H1 (cell line): ENCODE results near the gene RPL3. TPM values are rescaled to one million over a fixed set of nuclear protein-coding genes. Genes with fewer than 3 reads are reported as not detected.

ENCODE experiments used
- CTCF ChIA-PET: fragments of 300-600 bp; sonication (Branson Sonifier 250); formaldehyde crosslinking; loops from one replicate; lab custom pipeline; 2021; ENCODE audit not compliant: partially characterized antibody; lab: Charles Lee
- POLR2A ChIA-PET: fragments of 300-600 bp; sonication (Branson Sonifier 250); formaldehyde crosslinking; loops from one replicate; lab custom pipeline; 2021; ENCODE audit warnings: inconsistent platforms; ENCODE audit not compliant: partially characterized antibody; lab: Charles Lee
- DNase-seq, 2 experiments: peaks; one replicate each; pipeline versions ENCODE4 v3.0.0 to v3.0.0-alpha.2; 2010 to 2022; ENCODE audit warnings: low spot score in 2 of 2, low read depth in 1 of 2, mixed read lengths in 1 of 2
- FAIRE-seq: peaks from 2 replicates; lab custom pipeline; 2011; peaks lifted over from hg19 to GRCh38; lab: Jason Lieb, UNC
- H2AFZ ChIP-seq: 2 replicates; pipeline ENCODE4 v1.8.1; 2012; ENCODE audit warnings: low read length, inconsistent platforms
- H2AK5ac ChIP-seq: 2 replicates; pipeline ENCODE4 v1.6.1; 2013; ENCODE audit warnings: low read depth, low read length
- H2BK120ac ChIP-seq: replicated peaks from 2 replicates; pipeline ENCODE3; 2013; ENCODE audit warnings: low read depth, low read length, inconsistent platforms
- H2BK12ac ChIP-seq: 2 replicates; pipeline ENCODE4 v1.6.1; 2013; ENCODE audit warnings: low read depth, low read length
- H2BK15ac ChIP-seq: 2 replicates; pipeline ENCODE4 v1.6.1; 2013; ENCODE audit warnings: low read length
- H2BK20ac ChIP-seq: 2 replicates; pipeline ENCODE4 v1.6.1; 2013; ENCODE audit warnings: low read length
- H2BK5ac ChIP-seq: 2 replicates; pipeline ENCODE4 v1.6.1; 2013; ENCODE audit warnings: low read depth, low read length
- H3K14ac ChIP-seq: 2 replicates; pipeline ENCODE4 v1.6.1; 2013; ENCODE audit warnings: inconsistent platforms; ENCODE audit not compliant: insufficient read length
- H3K18ac ChIP-seq: 2 replicates; pipeline ENCODE4 v1.6.1; 2013; ENCODE audit warnings: low read length; ENCODE audit errors: extremely low read depth
- H3K23ac ChIP-seq: 2 replicates; pipeline ENCODE4 v1.6.1; 2013; ENCODE audit warnings: inconsistent platforms; ENCODE audit not compliant: insufficient read length
- H3K23me2 ChIP-seq: 2 replicates; pipeline ENCODE4 v1.6.1; 2013; ENCODE audit warnings: low read depth, low read length
- H3K27ac ChIP-seq: 2 replicates; pipeline ENCODE4 v1.6.1; 2011; ENCODE audit warnings: low read depth, low read length, inconsistent platforms
- H3K27me3 ChIP-seq, 4 experiments: replicated peaks in 1 of 4; 1 replicate in 1 of 4; 2 replicates in 3 of 4; pipeline versions ENCODE4 v1.6.1 to v1.8.1; 2011 to 2013; ENCODE audit warnings: low read length in 3 of 4, mild to moderate bottlenecking in 3 of 4, inconsistent platforms in 2 of 4, mixed read lengths in 2 of 4, moderate library complexity in 1 of 4; ENCODE audit not compliant: control insufficient read depth in 3 of 4, insufficient read depth in 3 of 4; ENCODE audit errors: extremely low read depth in 1 of 4
- H3K36me3 ChIP-seq, 4 experiments: 2 replicates each; pipeline versions ENCODE4 v1.6.1 to v1.8.1; 2011 to 2013; ENCODE audit warnings: mild to moderate bottlenecking in 4 of 4, low read length in 3 of 4, moderate library complexity in 2 of 4, control low read depth in 1 of 4, inconsistent platforms in 1 of 4; ENCODE audit not compliant: insufficient read depth in 4 of 4, control insufficient read depth in 2 of 4
- H3K4ac ChIP-seq: replicated peaks from 2 replicates; pipeline ENCODE3; 2013; ENCODE audit warnings: low read length, low read depth, mixed read lengths, inconsistent platforms; ENCODE audit not compliant: insufficient read length
- H3K4me1 ChIP-seq, 4 experiments: replicated peaks in 1 of 4; 1 replicate in 1 of 4; 2 replicates in 3 of 4; pipeline versions ENCODE4 v1.6.1 to v1.8.1; 2011 to 2013; ENCODE audit warnings: low read length in 3 of 4, inconsistent platforms in 2 of 4, mixed read lengths in 1 of 4; ENCODE audit not compliant: insufficient read depth in 4 of 4, control insufficient read depth in 3 of 4
- H3K4me2 ChIP-seq, 2 experiments: 2 replicates each; pipeline versions ENCODE4 v1.6.1 to v1.8.1; 2011 to 2013; ENCODE audit warnings: low read depth in 2 of 2, low read length in 2 of 2, control low read depth in 1 of 2, inconsistent platforms in 1 of 2, mild to moderate bottlenecking in 1 of 2; ENCODE audit not compliant: insufficient read depth in 1 of 2
- H3K4me3 ChIP-seq, 4 experiments: fragments of 200-600, 300-600 bp in 1 of 4; sonication (generic), shearing (Covaris generic), sonication (Bioruptor Twin) in 1 of 4; 2 replicates each; pipeline versions ENCODE4 v1.5.1 to v1.8.1; 2011 to 2016; ENCODE audit warnings: low read length in 4 of 4, low read depth in 3 of 4, control low read depth in 2 of 4, inconsistent platforms in 2 of 4, mild to moderate bottlenecking in 2 of 4, mixed read lengths in 1 of 4, moderate library complexity in 1 of 4; ENCODE audit not compliant: insufficient read depth in 2 of 4; ENCODE audit errors: extremely low read depth in 1 of 4
- H3K56ac ChIP-seq: replicated peaks from 2 replicates; pipeline ENCODE3; 2013; ENCODE audit warnings: low read depth, mild to moderate bottlenecking, mixed read lengths, low read length, inconsistent platforms; ENCODE audit not compliant: insufficient read length
- H3K79me1 ChIP-seq: 2 replicates; pipeline ENCODE4 v1.6.1; 2013; ENCODE audit warnings: low read depth, low read length, control low read depth
- H3K79me2 ChIP-seq, 2 experiments: 2 replicates each; pipeline versions ENCODE4 v1.6.1 to v1.8.1; 2012 to 2013; ENCODE audit warnings: low read length in 2 of 2, mild to moderate bottlenecking in 2 of 2, inconsistent platforms in 1 of 2; ENCODE audit not compliant: insufficient read depth in 2 of 2, control insufficient read depth in 1 of 2
- H3K9ac ChIP-seq, 4 experiments: replicated peaks in 1 of 4; 1 replicate in 1 of 4; 2 replicates in 3 of 4; pipeline versions ENCODE4 v1.6.1 to v1.8.1; 2011 to 2013; ENCODE audit warnings: low read depth in 3 of 4, low read length in 3 of 4, control low read depth in 2 of 4, mild to moderate bottlenecking in 2 of 4, moderate library complexity in 2 of 4, inconsistent platforms in 1 of 4; ENCODE audit errors: extremely low read depth in 1 of 4
- H3K9me3 ChIP-seq, 2 experiments: 2 replicates each; pipeline versions ENCODE4 v1.6.1 to v1.8.1; 2012 to 2013; ENCODE audit warnings: mild to moderate bottlenecking in 2 of 2, moderate library complexity in 2 of 2, control low read depth in 1 of 2, inconsistent platforms in 1 of 2, low read depth in 1 of 2, low read length in 1 of 2, mixed read lengths in 1 of 2; ENCODE audit not compliant: insufficient read depth in 2 of 2
- H4K20me1 ChIP-seq, 2 experiments: replicated peaks in 1 of 2; 2 replicates each; pipeline versions ENCODE3 to v1.8.1; 2011 to 2013; ENCODE audit warnings: inconsistent platforms in 2 of 2, low read length in 2 of 2, mild to moderate bottlenecking in 1 of 2; ENCODE audit not compliant: insufficient read depth in 2 of 2, control insufficient read depth in 1 of 2
- H4K5ac ChIP-seq: 2 replicates; pipeline ENCODE4 v1.6.1; 2013; ENCODE audit warnings: low read length, low read depth, mixed read lengths, inconsistent platforms; ENCODE audit not compliant: insufficient read length
- H4K8ac ChIP-seq: 2 replicates; pipeline ENCODE4 v1.8.0; 2013; ENCODE audit warnings: mild to moderate bottlenecking, moderate library complexity, low read length, inconsistent platforms; ENCODE audit not compliant: insufficient read depth; ENCODE audit errors: extremely low read depth
- H4K91ac ChIP-seq: replicated peaks from 2 replicates; pipeline ENCODE3; 2013; ENCODE audit warnings: low read length, mixed read lengths, inconsistent platforms; ENCODE audit not compliant: insufficient read length
- ASH2L ChIP-seq: fragments of 200-600, 300-600 bp; sonication (generic); IDR thresholded peaks from one replicate; pipeline ENCODE4 v1.7.1; 2017; ENCODE audit warnings: low read length
- CBX5 ChIP-seq: fragments of 300-800, 300-1000 bp; sonication (generic); IDR thresholded peaks from 2 replicates; pipeline ENCODE4 v1.7.1; 2016; ENCODE audit warnings: antibody characterized with exemption, low read length, low read depth
- CHD2 ChIP-seq: IDR thresholded peaks from 2 replicates; pipeline ENCODE4 v1.6.1; 2012; ENCODE audit warnings: low read length, improper control_type of control experiment
- CREB1 ChIP-seq: IDR thresholded peaks from 2 replicates; pipeline ENCODE4 v1.6.1; 2012; ENCODE audit warnings: inconsistent platforms
- CTBP2 ChIP-seq: IDR thresholded peaks from 2 replicates; pipeline ENCODE4 v1.7.0; 2011; ENCODE audit warnings: borderline replicate concordance, mild to moderate bottlenecking, moderate library complexity, mixed read lengths, low read length; ENCODE audit not compliant: insufficient read depth, insufficient read length
- E2F6 ChIP-seq: IDR thresholded peaks from 2 replicates; pipeline ENCODE4 v1.6.1; 2012; ENCODE audit warnings: inconsistent platforms
- EGR1 ChIP-seq: IDR thresholded peaks from 2 replicates; pipeline ENCODE4 v1.6.1; 2011; ENCODE audit warnings: low read depth, low read length, borderline replicate concordance
- FOSL1 ChIP-seq: IDR thresholded peaks from 2 replicates; pipeline ENCODE4 v1.6.1; 2011; ENCODE audit warnings: mild to moderate bottlenecking, low read depth, low read length, moderate library complexity; ENCODE audit not compliant: insufficient read depth
- JUND ChIP-seq: IDR thresholded peaks from 2 replicates; pipeline ENCODE4 v1.6.1; 2011; ENCODE audit warnings: mild to moderate bottlenecking, improper control_type of control experiment, low read length
- KDM4A ChIP-seq: IDR thresholded peaks from one replicate; pipeline ENCODE4 v1.7.1; 2012; ENCODE audit warnings: low read depth, mild to moderate bottlenecking, moderate library complexity, low read length, inconsistent platforms; ENCODE audit not compliant: severe bottlenecking
- POLR2AphosphoS5 ChIP-seq: IDR thresholded peaks from 2 replicates; pipeline ENCODE4 v1.6.1; 2011; ENCODE audit warnings: low read depth, low read length
- POU5F1 ChIP-seq: IDR thresholded peaks from 2 replicates; pipeline ENCODE4 v1.6.1; 2011; ENCODE audit warnings: low read depth, mild to moderate bottlenecking, low read length, moderate library complexity
- SRF ChIP-seq: IDR thresholded peaks from 2 replicates; pipeline ENCODE4 v1.6.1; 2011; ENCODE audit warnings: mild to moderate bottlenecking, low read depth, low read length, moderate library complexity
- TAF7 ChIP-seq: optimal IDR thresholded peaks from 2 replicates; pipeline ENCODE3; 2011; ENCODE audit warnings: low read depth, mild to moderate bottlenecking, inconsistent platforms, low read length, moderate library complexity, borderline replicate concordance
- WGBS, 2 experiments: shearing (Covaris generic) in 1 of 2; methylation state at CpG; one replicate each; pipeline versions ENCODE4 v1.1.6 to v1.1.7; 2013 to 2015; ENCODE audit warnings: low lambda C conversion rate in 2 of 2, mixed read lengths in 2 of 2, inconsistent platforms in 1 of 2, low coverage in 1 of 2, missing lambda C conversion rate in 1 of 2; ENCODE audit not compliant: insufficient replicate concordance in 2 of 2, insufficient coverage in 1 of 2, insufficient read length in 1 of 2; ENCODE audit errors: extremely low coverage in 1 of 2, missing lambda C conversion rate in 1 of 2; 5-methylcytosine and 5-hydroxymethylcytosine counted together
- polyA plus RNA-seq, 7 experiments: library from polyadenylated mRNA; depleted of rRNA in 3 of 7; stranded (reverse) in 5 of 7; unstranded in 2 of 7; fragments of >200 nt in 5 of 7; fragments of 200-250 nt in 2 of 7; gene quantifications; 1 replicate in 5 of 7; 2 replicates in 1 of 7; 4 replicates in 1 of 7; pipeline versions ENCODE4 v1.2.1 to v1.2.3, GENCODE V29; 2011 to 2013; ENCODE audit warnings: missing spikeins in 2 of 7, mixed read lengths in 2 of 7
- total RNA-seq: library from RNA; stranded (reverse); fragmentation: NEBNext Ultra II Directional; extraction: Animal tissue kit (Norgen Biotek cat#: 25700); gene quantifications from 2 replicates; pipeline ENCODE4 v1.2.1, GENCODE V29; 2021

The RPL3 gene
- total and polyA plus RNA-seq, 2 of the 8 experiments (the other 6 are each of a cell fraction or from before 2014, with no cell fraction given) = 2,865 to 5,466 TPM

- H3K23me2 ChIP-seq = peaks cover 13% of the 10 kb centered on the region
- H3K4me2 ChIP-seq = no peak overlapping the region
- no peaks in the 10 kb centered on the region for H3K9me3 ChIP-seq
- no peaks in the 10 kb centered on the region for H3K36me3 ChIP-seq
- peaks cover 5 to 29% (median 19%) of the 10 kb centered on the region in 4 experiments for H3K4me1 ChIP-seq
- H3K4me3 ChIP-seq = no peak overlapping the region
- no peak overlapping the region for H3K9ac ChIP-seq
- 0 out of 2 replicates have a peak overlapping the region, but pooled peaks have one; percentile 29 for H2BK15ac ChIP-seq
- no peak overlapping the region for H4K91ac ChIP-seq
- H4K5ac ChIP-seq = no peak overlapping the region
- no peak overlapping the region for H3K27ac ChIP-seq
- FAIRE-seq = no peak
- peaks cover 0 to 5% of the 10 kb centered on the region in 2 experiments; a peak in 1 of 4 replicates for H3K79me2 ChIP-seq
- no peak overlapping the region for H2BK5ac ChIP-seq
- H2BK120ac ChIP-seq = no peak overlapping the region
- no peak overlapping the region for H2BK12ac ChIP-seq
- no peak overlapping the region for H3K23ac ChIP-seq
- H3K4ac ChIP-seq = no peak overlapping the region
- ChIA-PET CTCF (interaction anchor here (1.2 to 4.2 kb wide), 3 partner anchors 10 to 35 kb away, joined by 4 to 27 read pairs (median 6); partner anchors contain the start of gene RPL3), POLR2A (interaction anchor here (1.1 to 22.5 kb wide), 4 partner anchors 12 to 46 kb away, joined by 3 to 413 read pairs (median 10); partner anchors contain the start of genes RPL3 and TAB1)
- H2AK5ac ChIP-seq = no peak overlapping the region
- no peak overlapping the region for H3K14ac ChIP-seq
- peaks cover 0 to 5% of the 10 kb centered on the region in 2 experiments for H4K20me1 ChIP-seq
- no peak overlapping the region for H4K8ac ChIP-seq
- H3K56ac ChIP-seq = no peak overlapping the region
- H3K18ac ChIP-seq = peak overlapping the region; percentile 60; the same call in 1 of the 2 replicates
- peaks cover 0 to 4% (median 4%) of the 10 kb centered on the region in 4 experiments; a peak in 2 of 7 replicates for H3K27me3 ChIP-seq
- 92% methylated on average over 9 of the region's 9 CpGs; no CpG with 5 or more reads in 1 of the 2 experiments for WGBS, 2 experiments
- H2BK20ac ChIP-seq = no peak overlapping the region
- H2AFZ ChIP-seq = no peak overlapping the region
- DNase-seq = no peak
- peaks cover 7% of the 10 kb centered on the region for H3K79me1 ChIP-seq
- TF ChIP-seq POLR2AphosphoS5 (no peak), E2F6 (no peak), KDM4A (no peak), FOSL1 (no peak), CTBP2 (no peak), CBX5 (no peak), EGR1 (no peak), TAF7 (no peak), ASH2L (no peak), CREB1 (no peak), SRF (no peak), POU5F1 (no peak), CHD2 (no peak), JUND (no peak)
Measured at GRCh38 chr22:39353346-39353745, 33.9 kb upstream of the RPL3 start.
